ENCODE data around the gene MAGEA4.

Gene MAGEA4

GRCh38 chrX:151970661-151971060 lies 58.0 kb downstream of the MAGEA4 start:
- peak; percentile 28 for DNase-seq (ENCODE audit: low read depth)
- TF ChIP-seq MYC (IDR thresholded peaks at IDR 0.05; ENCODE audit: low read depth, low read length) (no peak), CTCF (IDR thresholded peaks at IDR 0.05; ENCODE audit: low read depth, low read length) (no peak), POLR2A (IDR thresholded peaks at IDR 0.05; ENCODE audit: extremely low read depth, insufficient read length) (no peak), MAX (IDR thresholded peaks at IDR 0.05; ENCODE audit: low read depth, low read length) (no peak)
- H3K4me3 ChIP-seq (ENCODE audit: low read depth, low read length): no peak overlapping the region

- no peak for DNase-seq (ENCODE audit: low read depth)
- TF ChIP-seq POLR2A (IDR thresholded peaks at IDR 0.05; ENCODE audit: extremely low read depth, insufficient read length): no peak
- TF ChIP-seq CTCF (IDR thresholded peaks at IDR 0.05; ENCODE audit: low read depth, low read length): no peak
- TF ChIP-seq MYC (IDR thresholded peaks at IDR 0.05; ENCODE audit: low read depth, low read length): no peak
- no peak overlapping the region for H3K4me3 ChIP-seq (ENCODE audit: low read depth, low read length)
Measured at GRCh38 chrX:151973060-151973661, 60.5 kb downstream of the MAGEA4 start.

GRCh38 chrX:151973851-151974335 lies 61.2 kb downstream of the MAGEA4 start:
- H3K4me3 ChIP-seq (ENCODE audit: low read depth, low read length): no peak overlapping the region
- TF ChIP-seq POLR2A (IDR thresholded peaks at IDR 0.05; ENCODE audit: extremely low read depth, insufficient read length): no peak
- no peak for TF ChIP-seq MYC (IDR thresholded peaks at IDR 0.05; ENCODE audit: low read depth, low read length)
- TF ChIP-seq CTCF (IDR thresholded peaks at IDR 0.05; ENCODE audit: low read depth, low read length): no peak
- TF ChIP-seq MAX (IDR thresholded peaks at IDR 0.05; ENCODE audit: low read depth, low read length): no peak
- no peak for DNase-seq (ENCODE audit: low read depth)

All from NB4 (cell line).